ENCODE data around the gene BCDIN3D. TPM values are rescaled to one million over a fixed set of nuclear protein-coding genes. Genes with fewer than 3 reads are reported as not detected.

The BCDIN3D gene
- polyA plus RNA-seq, 1 of the 3 experiments (the other 2 are of a cell fraction): 2.3 TPM

DNA sequence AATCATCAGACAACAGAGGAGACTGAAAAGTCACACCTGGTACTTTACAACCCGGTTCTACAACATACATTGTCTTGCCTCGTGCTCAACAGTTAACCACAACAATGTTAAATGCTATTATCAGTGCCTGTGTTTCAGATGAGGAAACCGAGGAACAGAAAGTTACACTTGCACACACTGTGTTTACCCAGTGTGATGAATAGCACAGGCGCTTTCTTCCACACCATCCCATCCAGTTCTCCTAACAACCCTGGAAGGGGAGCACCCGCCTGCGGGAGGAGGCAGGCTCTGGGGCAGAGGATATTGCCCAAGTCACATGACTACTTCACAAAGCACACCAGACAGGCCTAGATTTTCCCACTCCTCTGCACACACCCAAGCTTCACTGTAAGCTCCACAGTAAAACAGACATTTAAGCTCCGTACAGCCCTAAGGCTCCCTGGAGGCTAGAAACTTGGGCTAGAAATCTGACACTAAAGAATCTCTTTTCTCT is 36.5 kb downstream of the BCDIN3D start (continued):
- TF ChIP-seq, protein P1, sequence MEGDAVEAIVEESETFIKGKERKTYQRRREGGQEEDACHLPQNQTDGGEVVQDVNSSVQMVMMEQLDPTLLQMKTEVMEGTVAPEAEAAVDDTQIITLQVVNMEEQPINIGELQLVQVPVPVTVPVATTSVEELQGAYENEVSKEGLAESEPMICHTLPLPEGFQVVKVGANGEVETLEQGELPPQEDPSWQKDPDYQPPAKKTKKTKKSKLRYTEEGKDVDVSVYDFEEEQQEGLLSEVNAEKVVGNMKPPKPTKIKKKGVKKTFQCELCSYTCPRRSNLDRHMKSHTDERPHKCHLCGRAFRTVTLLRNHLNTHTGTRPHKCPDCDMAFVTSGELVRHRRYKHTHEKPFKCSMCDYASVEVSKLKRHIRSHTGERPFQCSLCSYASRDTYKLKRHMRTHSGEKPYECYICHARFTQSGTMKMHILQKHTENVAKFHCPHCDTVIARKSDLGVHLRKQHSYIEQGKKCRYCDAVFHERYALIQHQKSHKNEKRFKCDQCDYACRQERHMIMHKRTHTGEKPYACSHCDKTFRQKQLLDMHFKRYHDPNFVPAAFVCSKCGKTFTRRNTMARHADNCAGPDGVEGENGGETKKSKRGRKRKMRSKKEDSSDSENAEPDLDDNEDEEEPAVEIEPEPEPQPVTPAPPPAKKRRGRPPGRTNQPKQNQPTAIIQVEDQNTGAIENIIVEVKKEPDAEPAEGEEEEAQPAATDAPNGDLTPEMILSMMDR (IDR thresholded peaks at IDR 0.05): no peak
- no peak for TF ChIP-seq FOSL2 (IDR thresholded peaks at IDR 0.05; ENCODE audit: borderline replicate concordance, low read depth)
- TF ChIP-seq FOXJ3 (CRISPR knock-in tag; IDR thresholded peaks at IDR 0.05): no peak
- TF ChIP-seq YY1 (IDR thresholded peaks at IDR 0.05; ENCODE audit: low read depth): no peak
- TF ChIP-seq RCOR1 (IDR thresholded peaks at IDR 0.05; ENCODE audit: low read length): no peak

GRCh38 chr12:49805409-49805808 is 37.5 kb downstream of the BCDIN3D start:
- no peak for DNase-seq
- WGBS (ENCODE audit: low lambda C conversion rate): 96% methylated on average over 5 of the region's 5 CpGs
- Histone ChIP-seq H3K9ac (no peak overlapping the region), H3K4me1 (ENCODE audit: control insufficient read depth in 1 of 2, insufficient read depth in 2 of 2, low read depth in 1 of 2, low read length in 1 of 2) (no peaks in the 10 kb centered on the region), H3K9me3 (no peaks in the 10 kb centered on the region), H3K4me2 (no peak overlapping the region), H2AFZ (ENCODE audit: low read depth) (no peak overlapping the region), H3F3A (replicated peaks; ENCODE audit: insufficient read depth) (no peaks in the 10 kb centered on the region), H3K27me3 (ENCODE audit: insufficient read depth) (no peaks in the 10 kb centered on the region), H4K20me1 (ENCODE audit: insufficient read depth) (peaks cover 18% of the 10 kb centered on the region), H3K9me2 (no peaks in the 10 kb centered on the region), H3K36me3 (replicated peaks in 1 of 2; ENCODE audit: control insufficient read depth in 1 of 2, insufficient read depth in 2 of 2, low read length in 1 of 2) (peaks cover 6 to 66% of the 10 kb centered on the region in 2 experiments), H3K27ac (ENCODE audit: low read depth in 2 of 2, low read length in 1 of 2) (no peak overlapping the region), H3K79me2 (ENCODE audit: insufficient read depth) (peaks cover 17% of the 10 kb centered on the region), H3K4me3 (ENCODE audit: low read depth in 2 of 2, low read length in 1 of 2) (no peak overlapping the region)
- TF ChIP-seq POLR2AphosphoS5 (IDR thresholded peaks at IDR 0.05; ENCODE audit: low read depth, low read length): no peak
- TF ChIP-seq NRF1 (IDR thresholded peaks at IDR 0.05; ENCODE audit: low read depth, low read length): no peak
- TF ChIP-seq FOXM1 (IDR thresholded peaks at IDR 0.05; ENCODE audit: low read depth): no peak
- no peak for TF ChIP-seq EP300 (IDR thresholded peaks at IDR 0.05; ENCODE audit: borderline replicate concordance in 1 of 2, low read depth in 1 of 2, low read length in 1 of 2)
- no peak for TF ChIP-seq SMC3 (IDR thresholded peaks at IDR 0.05; ENCODE audit: low read depth, low read length)
- TF ChIP-seq, protein P2, sequence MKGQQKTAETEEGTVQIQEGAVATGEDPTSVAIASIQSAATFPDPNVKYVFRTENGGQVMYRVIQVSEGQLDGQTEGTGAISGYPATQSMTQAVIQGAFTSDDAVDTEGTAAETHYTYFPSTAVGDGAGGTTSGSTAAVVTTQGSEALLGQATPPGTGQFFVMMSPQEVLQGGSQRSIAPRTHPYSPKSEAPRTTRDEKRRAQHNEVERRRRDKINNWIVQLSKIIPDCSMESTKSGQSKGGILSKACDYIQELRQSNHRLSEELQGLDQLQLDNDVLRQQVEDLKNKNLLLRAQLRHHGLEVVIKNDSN (IDR thresholded peaks at IDR 0.05; ENCODE audit: borderline replicate concordance, low read depth): no peak
- no peak for TF ChIP-seq JUND (IDR thresholded peaks at IDR 0.05)
- TF ChIP-seq FOSL2 (IDR thresholded peaks at IDR 0.05; ENCODE audit: borderline replicate concordance, low read depth): no peak
- TF ChIP-seq PBX3 (IDR thresholded peaks at IDR 0.05): no peak
- TF ChIP-seq NFIC (IDR thresholded peaks at IDR 0.05; ENCODE audit: borderline replicate concordance): no peak
- TF ChIP-seq CHD2 (IDR thresholded peaks at IDR 0.05; ENCODE audit: low read length, partially characterized antibody): no peak
- no peak for TF ChIP-seq GATA2 (CRISPR knock-in tag; IDR thresholded peaks at IDR 0.05)
- POLR2A ChIA-PET: no interaction called here
- CTCF ChIA-PET: interaction anchor here (0.8 to 2.2 kb wide), 3 partner anchors 27 to 168 kb away, joined by 3 to 10 read pairs (median 4); partner anchors contain the start of gene TMBIM6
